GM18907 (cell line): ENCODE data around the gene INPP4B.
"Not testable (repeated sequence)": the region's sequence is repeated elsewhere in the genome, so short reads cannot be mapped to it uniquely, and the experiment has no call there.

Experiments used
- ATAC-seq: cut with Tn5 transposase; IDR thresholded peaks from one replicate; pipeline ENCODE4 v1.9.1; 2021; ENCODE audit warnings: mild to moderate bottlenecking, moderate library complexity; ENCODE audit not compliant: unreplicated experiment

The INPP4B gene

DNA sequence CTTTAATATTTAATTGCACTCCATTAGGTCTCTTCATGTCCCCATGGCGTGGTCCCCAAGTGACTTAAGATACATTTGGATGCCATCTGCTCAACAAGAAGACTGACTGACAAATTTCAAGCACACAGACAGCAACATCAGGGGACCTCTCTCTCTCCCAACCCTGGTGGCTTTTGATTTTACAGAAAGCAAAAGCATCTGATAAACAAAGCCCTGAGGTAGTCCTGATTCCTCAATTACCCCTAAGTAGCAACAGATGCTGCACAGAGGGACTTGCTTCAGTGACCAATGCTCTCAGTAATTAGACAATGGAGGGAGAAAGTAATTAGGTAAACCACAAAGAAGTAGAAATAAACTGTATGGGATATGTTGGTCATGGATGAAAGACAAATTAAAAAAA lies 426.4 kb downstream of the INPP4B start:
- ATAC-seq = no peak

DNA sequence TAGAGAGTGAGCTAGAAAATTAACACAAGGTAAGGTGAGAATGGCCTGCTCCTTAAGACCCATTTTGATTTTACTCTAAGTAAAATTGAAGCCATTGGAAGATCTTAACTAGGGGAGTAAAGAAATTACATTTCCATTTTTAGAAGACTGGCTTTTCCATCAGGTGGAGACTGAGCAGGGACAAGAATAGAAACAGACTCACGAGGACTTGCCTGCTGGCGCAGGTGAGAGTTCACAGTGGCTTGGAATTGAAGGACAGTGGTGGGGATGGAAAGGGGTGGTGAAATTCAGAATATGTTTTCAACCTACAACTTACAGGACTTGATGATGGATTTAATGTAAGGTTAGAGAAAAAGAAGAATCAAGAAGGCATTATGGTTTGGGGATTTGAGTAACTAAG lies 427.4 kb downstream of the INPP4B start:
- no peak for ATAC-seq

DNA sequence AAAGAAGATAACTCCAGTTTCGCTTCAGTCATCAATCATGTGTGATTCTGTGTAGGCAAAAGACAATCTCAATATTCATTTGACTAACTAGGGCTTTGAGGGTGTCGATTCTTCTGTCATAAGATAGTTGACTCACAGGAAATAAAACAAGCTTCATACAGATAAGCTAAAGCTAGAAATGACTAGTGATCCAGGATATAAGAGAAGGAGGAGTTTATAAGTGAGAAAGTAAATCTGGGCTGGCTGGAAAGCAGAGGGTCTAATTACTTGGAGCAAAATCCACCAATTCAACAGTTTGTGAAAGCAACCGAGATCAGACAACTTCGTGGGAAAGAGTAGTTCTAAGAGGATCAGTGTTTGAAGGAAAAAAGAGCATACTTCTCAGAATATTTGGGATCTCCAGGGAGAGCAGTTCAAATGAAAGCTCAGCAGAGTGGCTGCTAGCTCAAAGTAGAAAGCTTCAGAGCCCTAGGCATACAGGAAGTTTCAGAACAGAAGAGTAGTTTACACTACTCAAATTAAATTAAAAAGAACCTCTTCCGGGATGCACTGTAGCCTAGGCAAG lies 429.3 kb downstream of the INPP4B start:
- ATAC-seq = no peak

DNA sequence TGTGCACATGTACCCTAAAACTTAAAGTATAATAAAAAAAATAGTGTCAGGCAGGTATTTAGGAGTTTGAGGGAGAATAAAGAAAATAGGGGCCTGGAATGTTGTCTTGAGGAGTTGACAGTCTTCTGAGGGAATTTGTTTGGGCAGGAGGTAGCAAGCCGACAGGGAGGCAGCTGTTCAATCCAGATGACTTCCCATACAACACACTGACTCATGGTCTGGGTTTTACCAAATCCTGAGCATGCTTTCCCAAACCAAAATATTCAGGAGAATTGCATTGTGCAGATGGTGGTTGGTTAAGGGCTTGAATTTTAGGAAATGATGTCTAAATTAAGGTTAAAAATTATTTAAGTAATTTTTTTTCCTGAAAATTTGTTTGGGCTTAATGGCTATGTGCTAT lies 430.0 kb downstream of the INPP4B start:
- no peak for ATAC-seq

DNA sequence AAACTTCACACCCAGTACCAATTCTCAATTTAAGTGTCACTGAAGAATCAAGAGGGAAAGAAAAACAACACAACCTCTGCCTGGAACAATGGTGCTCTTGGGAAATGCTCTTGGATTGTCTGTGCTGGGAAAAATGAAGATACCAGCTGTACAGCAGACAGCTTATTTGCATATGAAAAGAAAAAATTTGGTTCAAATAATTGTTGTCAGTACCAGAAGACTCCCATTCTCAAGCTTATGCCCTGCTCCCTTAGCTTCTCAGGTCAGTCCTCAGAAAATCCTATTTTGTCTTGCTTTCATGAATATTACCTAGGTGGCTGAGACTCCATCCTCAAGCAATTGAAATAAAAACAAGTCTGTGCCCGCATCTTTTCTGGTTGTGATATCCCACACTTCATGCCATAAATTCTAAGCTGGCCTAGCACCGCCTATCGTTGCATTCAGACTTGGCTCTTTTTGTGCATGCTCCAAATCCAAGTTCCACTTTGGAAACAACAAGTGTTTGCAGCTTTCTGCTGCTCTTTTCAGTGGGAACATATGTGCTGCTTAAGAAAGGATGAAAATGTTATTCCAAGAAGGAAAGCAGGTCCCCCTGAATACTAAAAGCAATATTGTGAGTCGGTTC lies 431.6 kb downstream of the INPP4B start:
- no peak for ATAC-seq

DNA sequence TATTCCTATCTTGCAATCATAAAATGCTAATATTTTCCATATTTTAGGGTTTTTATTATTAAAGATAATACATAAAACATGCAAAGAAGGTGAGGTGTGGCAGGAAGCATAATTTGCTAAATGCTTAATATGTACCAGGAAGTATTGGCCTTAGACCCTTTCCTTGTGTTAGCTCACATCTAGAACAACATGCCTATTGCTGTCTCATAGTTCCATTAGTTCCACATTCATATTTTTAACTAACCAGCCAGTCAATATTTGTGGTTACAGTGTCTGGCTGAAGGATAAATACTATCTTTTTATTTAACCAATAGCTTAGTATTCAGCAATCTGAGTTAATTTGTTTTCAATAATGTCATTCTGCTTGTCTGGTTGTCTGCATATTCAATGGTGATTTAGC lies 432.6 kb downstream of the INPP4B start:
- no peak for ATAC-seq

DNA sequence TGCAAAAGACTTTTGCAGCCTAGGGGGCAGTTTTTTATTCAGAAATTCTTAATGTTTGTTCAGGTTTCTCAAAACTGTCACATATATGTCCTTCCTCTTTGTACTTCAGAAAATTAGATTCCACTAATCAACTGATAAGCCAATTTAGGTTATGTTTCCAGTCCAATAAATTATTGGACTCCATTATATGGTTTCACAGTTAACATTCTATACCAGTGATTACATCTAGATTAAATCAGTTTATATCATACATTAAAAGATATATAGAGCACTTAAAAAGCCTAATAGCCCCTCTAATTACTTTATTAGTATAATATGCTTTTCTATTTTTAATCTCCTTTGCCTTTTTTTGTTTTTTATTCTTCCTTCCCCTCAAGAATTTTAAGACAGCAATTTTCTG lies 434.1 kb downstream of the INPP4B start:
- ATAC-seq = no peak

DNA sequence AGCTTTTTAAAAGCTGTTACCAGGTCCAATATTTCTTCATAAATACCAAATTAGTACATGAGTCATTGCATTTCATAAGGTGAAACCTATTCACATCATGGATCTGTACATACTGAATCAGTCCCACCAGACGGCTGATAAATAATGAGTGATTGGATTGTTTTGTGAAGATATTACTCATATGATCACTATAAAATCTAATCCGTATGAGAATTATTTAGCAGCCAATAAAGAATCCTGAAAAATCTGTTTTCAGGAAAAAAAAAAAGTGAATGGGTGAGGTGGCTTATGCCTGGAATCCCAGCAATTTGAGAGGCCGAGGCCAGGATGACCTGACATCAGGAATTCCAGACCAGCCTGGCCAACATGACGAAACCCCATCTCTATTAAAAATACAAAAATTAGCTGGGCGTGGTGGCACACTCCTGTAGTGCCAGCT lies 438.1 kb downstream of the INPP4B start:
- no peak for ATAC-seq

DNA sequence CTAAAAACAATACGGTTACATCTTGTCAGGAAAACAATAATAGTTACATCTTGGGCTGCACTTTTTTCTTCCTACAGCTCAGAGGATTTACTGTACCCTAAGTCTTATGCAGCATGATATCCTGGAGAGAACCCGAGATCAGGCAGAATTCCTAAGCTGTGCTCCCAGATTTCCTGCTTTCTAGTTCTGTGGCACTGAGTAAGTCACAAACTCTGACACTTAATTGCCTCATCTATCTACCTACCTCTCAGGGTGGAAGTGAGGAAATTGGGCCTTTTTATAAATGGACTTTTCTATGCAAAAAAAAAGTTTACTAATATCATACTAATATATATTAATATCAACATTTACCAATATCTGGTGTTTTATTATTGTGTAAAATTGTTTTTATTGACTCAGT lies 438.5 kb downstream of the INPP4B start:
- no peak for ATAC-seq

DNA sequence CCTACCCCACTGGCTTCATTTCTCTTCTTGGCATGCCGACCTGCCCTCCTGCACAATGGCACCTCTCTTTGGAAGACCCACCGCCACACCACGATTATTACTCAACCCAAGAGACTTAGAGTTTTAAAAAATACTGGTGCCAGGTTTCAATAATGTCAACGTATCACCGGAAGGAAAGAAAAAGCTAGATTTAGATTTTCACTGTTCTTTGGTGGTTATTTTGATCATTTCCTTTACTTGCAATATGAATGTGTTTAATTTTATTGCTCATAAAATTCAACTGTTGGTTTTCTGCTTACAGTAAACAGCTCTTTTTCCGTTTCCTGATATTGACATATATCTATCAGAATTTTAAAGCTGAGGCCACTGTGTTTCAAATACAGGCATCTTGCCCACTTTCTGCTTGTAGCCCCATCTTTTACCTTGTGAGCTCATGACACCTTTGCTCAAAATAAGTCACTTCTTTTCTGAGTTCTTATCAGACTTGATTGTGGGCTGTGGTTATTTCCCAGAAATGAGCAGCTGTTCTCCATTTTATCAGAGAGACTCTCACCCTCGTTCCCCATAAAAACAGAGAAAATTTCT lies 439.1 kb downstream of the INPP4B start:
- no peak for ATAC-seq

DNA sequence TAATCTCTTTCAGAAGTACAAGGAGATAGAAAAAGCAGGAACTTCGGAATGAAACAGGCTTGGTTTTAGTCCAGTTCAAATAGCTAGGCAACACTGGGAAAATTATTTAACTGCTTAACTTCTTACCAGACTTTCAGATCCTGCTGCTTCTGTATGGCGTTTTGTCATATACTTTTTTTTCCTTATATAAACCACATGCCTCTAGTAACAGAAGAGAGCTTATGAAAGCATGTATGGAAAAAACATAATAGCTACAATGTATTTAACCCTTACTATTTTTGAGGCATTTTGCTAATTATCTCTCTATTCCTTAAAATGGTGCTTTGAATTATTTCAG lies 439.6 kb downstream of the INPP4B start:
- no peak for ATAC-seq

DNA sequence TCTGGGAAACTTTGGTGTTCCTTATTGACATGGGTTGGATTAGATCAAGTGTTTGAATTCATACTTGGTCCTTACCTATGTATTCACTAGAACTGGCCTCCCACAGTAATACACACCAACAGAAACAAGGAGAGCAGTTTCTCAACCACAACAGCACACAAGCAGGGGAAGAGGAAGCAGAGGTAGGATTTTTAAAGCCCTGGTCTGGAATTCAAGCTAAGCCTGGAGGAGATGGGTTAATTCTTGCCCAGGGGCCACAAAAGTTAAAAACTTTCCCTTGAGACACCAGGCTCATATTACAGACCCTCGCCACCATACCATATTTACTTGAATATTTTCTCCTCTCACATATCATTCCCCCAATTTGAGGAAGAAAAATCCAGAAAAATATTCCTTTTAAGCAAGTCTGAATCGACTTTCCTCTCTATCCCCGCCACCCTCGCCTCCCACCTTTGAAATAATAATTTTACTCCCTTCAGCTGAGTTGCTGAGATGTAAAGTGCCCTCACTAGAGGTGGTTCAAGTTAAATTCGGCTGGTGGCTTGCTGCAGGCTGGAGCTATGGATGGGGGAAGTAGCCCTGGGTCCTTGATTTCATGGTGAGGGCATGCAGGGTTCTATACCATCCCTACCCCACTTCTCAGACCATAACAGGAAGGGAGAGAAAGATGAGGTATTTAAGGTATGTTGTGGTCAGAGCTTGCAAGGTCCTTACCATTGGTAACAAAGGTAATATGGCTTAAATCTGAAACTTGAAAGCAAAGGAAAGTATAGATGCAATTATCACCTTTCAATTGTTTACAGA lies 440.2 kb downstream of the INPP4B start:
- peak; percentile 45 for ATAC-seq

DNA sequence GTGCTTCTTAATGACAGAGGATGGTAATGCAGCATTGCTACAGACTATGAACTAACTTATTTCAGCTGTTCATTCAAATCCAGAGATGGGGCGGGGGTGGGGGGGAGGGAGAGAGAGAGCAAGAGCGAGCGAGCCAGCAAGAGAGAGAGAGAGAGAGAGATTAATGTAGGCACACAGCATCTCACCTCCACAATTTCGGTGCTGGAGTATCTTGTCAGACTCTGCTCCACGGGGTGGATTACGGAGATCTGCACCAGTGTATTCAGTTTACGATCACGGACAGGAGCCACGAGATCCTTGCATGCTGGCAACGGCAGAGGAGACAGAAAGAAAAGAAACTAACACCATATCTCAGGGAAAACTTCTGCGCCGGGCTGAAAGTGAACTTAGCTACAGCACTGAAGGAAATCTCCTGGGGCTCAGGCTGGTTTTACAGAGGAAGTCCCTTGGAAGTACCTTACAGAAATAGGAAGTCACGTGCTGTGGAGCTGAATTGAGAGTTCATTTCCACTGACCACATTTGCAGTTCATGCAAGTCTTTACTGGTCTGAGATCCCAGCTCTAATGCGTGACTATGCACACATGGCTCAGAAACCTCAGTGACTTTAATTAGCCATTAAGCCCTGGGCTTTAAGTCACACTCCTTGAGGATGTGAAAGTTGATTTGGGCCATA lies 440.9 kb downstream of the INPP4B start:
- peak; percentile 75 for ATAC-seq

DNA sequence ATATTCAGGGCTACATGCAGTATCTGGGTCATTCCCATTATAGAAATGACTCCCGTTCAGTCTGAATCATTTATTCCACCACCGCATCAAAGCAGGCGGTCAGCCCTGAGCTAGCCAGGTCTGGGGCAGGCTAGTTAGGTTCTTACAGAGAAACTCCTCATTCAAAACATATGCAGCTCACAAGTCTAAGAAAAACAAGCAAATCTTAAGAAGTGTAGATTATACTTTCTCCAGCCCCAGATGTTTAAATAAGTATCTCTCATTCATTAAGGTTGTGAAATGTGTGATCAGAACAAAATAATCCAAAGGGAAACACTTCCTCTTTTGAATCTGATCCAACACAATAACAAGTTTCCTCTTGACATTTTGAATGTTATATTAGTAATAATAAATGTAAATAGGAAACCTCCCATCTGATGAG lies 441.9 kb downstream of the INPP4B start:
- no peak for ATAC-seq

DNA sequence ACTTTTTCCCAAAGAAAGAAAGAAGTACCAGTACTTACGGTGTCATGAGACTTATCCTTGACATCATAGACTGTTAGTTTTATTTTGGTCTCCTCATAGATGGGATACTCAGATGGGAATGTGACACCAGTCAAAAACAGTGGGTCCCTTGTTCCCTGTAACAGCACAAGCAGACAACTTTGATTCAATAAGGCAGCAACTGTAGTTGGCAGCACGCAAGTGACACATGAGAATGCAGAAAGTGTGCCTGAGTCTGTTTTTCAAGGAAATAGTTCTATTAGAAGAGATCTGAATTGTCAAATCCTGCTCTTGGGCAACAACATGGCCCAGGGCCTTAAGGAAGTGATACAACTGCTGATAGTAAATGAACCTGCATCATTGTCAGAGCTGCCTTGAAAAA lies 443.2 kb downstream of the INPP4B start:
- ATAC-seq = no peak

DNA sequence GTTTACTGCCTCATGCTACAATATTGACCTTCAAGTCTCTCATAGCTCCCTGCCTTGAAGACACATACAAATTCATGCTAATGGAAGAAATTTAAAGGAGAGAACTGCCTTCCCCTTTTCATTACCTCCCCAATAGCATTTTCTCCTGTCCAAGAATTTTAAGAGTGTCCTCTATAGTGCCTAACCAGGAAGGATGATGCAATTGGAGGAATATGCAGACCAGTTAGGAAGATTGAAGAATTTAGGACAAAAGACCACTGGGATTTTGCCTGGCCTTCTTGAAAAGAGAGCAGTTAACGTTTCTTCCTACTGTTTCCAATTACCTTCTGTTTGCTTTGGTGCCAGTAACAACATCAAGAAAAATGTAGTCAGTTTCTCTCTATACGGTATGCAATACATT lies 443.9 kb downstream of the INPP4B start:
- no peak for ATAC-seq

DNA sequence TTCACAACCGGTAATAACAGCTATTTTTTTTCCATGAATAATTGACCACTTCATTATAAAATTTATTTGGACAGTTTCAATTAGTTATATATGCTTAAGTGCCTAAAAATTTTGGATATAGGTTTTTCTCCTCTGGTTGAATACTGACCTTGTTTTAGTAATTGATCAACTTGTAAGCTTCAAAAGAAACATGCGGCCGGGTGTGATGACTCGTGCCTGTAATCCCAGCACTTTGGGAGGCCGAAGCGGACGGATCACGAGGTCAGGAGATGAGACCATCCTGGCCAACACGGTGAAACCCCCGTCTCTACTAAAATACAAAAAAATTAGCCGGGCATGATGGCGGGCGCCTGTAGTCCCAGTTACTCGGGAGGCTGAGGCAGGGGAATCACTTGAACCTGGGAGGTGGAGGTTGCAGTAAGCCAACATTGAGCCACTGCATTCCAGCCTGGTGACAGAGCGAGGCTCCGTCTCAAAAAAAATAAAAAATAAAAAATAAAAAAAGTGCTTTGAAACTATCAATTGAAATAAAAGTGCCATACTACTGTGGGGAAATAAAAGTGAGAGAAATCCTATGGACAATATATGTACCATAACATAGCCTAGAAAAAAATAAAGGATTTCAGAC lies 448.6 kb downstream of the INPP4B start:
- ATAC-seq = not testable (repeated sequence)

DNA sequence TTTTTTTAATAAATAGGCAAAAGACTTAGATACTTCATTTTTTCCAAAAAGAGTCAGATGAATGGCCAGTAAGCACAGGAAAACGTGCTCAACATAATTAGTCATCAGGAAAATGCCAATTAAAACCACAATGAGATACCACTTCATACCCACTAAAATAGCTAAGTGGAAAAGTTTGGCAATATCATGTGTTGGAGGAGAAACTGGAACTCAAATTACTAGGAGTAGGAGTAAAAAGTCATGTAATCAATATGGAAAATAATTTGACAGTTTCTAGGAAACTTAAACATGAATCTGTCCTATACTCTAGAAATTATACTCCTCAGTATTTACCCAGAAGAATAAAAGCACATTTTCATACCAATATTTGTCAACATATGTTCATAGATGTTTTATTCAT lies 449.8 kb downstream of the INPP4B start:
- ATAC-seq = no peak

DNA sequence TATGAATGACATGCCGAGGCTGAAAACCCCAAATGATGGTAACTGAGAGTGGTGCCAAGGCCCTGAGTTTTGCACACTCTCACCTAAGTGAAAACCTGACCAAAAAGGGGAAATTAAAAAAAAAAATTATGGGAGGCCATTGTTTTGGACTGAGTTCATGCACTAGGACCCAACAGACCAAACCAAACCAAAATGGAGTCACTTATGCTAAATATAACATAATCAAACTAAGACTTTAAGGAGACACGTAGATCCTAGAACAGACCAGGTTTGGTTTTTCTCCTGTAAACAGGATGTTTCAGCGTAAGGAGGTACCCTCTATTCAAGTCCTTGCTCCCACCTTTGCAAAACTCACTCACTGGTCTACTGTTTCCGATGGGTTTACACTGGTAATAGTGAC lies 453.0 kb downstream of the INPP4B start:
- ATAC-seq = no peak

DNA sequence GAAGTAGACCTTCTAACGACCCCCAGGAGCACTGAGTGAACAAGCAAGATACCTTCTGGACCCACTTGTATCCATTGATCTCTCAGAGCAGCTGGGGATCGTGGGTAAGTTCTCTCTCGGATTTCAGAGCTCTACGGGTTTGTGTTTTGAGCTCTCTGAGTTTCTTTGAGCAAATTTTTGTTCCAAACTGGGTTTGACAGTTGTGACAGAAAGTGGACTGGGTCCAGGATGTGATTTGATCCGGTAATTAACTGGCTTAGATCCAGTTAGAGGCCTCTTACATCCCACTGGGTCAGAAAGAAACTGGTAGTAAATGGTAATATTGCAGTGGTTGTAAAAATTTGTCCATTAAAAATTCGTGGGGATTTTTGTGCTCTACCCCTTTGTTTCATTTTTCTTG lies 459.2 kb downstream of the INPP4B start:
- ATAC-seq = no peak

DNA sequence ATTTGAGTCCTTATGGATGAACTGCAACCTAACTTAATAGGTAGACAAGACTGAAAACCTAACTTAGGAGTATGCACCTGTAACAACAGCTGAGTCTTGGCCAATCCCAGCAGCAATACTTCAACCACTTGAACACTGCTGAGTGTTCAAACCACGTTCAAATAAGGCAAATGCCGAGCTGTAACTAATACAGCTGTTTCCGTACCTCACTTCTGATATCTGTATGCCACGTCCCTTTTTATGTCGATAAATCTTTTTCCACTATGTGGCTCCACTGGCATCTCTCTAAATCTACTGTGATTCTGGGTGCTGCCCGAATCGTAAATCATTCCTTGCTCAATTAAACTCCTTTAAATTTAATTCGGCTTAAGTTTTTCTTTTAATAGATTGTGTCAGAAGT lies 459.7 kb downstream of the INPP4B start:
- no peak for ATAC-seq
